Stimulated activated CD4-positive, alpha-beta T cell treated with anti-CD3 and anti-CD28 coated beads, Interleukin-4, amount 100 ng/mL, for 4 hours (primary cell): Measurements from ENCODE around the gene ATM.

ENCODE experiments used
- DNase-seq, 2 experiments: peaks; one replicate each; pipeline ENCODE4 v3.0.0-alpha.2; 2020

The ATM gene, protein sequence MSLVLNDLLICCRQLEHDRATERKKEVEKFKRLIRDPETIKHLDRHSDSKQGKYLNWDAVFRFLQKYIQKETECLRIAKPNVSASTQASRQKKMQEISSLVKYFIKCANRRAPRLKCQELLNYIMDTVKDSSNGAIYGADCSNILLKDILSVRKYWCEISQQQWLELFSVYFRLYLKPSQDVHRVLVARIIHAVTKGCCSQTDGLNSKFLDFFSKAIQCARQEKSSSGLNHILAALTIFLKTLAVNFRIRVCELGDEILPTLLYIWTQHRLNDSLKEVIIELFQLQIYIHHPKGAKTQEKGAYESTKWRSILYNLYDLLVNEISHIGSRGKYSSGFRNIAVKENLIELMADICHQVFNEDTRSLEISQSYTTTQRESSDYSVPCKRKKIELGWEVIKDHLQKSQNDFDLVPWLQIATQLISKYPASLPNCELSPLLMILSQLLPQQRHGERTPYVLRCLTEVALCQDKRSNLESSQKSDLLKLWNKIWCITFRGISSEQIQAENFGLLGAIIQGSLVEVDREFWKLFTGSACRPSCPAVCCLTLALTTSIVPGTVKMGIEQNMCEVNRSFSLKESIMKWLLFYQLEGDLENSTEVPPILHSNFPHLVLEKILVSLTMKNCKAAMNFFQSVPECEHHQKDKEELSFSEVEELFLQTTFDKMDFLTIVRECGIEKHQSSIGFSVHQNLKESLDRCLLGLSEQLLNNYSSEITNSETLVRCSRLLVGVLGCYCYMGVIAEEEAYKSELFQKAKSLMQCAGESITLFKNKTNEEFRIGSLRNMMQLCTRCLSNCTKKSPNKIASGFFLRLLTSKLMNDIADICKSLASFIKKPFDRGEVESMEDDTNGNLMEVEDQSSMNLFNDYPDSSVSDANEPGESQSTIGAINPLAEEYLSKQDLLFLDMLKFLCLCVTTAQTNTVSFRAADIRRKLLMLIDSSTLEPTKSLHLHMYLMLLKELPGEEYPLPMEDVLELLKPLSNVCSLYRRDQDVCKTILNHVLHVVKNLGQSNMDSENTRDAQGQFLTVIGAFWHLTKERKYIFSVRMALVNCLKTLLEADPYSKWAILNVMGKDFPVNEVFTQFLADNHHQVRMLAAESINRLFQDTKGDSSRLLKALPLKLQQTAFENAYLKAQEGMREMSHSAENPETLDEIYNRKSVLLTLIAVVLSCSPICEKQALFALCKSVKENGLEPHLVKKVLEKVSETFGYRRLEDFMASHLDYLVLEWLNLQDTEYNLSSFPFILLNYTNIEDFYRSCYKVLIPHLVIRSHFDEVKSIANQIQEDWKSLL (N-terminal part only)

GRCh38 chr11:108222574-108223347, at the start of gene ATM, which contains the start of gene NPAT:
Gene ATM, plus strand, starts transcription at chr11:108223067. Its CDS starts 4,558 bp downstream, at chr11:108227625.
Gene NPAT, minus strand, starts transcription at chr11:108222638. Its CDS starts 102 bp downstream, at chr11:108222536.
- peak; percentile 94 to 97 for DNase-seq

- no peak for DNase-seq
Measured at GRCh38 chr11:108177570-108177969, 45.3 kb upstream of the ATM start.

- DNase-seq: no peak
Measured at GRCh38 chr11:108193725-108194124, 29.1 kb upstream of the ATM start.

DNA sequence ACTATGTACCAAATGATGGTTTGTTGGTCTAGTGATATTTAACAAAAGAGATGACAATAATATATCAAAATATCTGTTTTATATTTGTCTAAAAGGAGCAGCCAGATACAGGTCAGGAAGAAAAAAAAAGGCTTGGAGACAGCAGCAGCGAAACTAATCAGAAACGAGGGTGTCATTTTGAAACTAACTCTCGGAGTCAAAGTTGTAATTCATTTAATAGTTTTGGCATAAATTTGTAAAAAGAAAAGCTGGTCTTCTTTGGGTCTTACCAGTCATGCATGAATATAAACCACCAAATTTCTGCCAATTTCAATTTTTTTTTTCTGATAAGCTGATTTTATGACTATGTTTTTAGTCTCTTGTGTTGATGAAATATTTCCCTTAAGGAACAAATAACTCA, 26.0 kb upstream of the ATM start:
- DNase-seq: no peak

DNA sequence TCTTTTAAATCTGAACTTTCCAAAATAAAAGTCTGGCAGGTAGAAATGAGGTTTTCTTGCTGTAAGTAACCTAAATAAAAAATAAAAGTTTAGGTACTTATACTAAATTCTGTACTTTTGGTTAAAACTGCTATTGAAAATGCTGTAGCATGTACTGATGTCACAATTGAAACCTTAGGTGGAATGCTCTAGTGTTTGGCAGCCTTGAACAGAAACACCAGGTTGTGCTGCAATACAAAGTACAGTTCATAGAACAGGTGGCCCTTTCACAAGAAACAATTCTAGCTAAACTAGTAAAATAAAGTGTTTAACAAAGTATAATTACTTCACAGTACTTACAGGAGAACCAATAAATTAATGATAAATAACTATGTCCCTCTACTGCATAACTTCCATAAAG, 25.5 kb upstream of the ATM start:
- DNase-seq: no peak

- no peak for DNase-seq
Measured at GRCh38 chr11:108198833-108199232, 24.0 kb upstream of the ATM start.

- DNase-seq: peak; percentile 59 to 71
Measured at GRCh38 chr11:108199446-108200321, 23.2 kb upstream of the ATM start.

GRCh38 chr11:108203075-108203474, 19.8 kb upstream of the ATM start:
- DNase-seq: no peak

DNA sequence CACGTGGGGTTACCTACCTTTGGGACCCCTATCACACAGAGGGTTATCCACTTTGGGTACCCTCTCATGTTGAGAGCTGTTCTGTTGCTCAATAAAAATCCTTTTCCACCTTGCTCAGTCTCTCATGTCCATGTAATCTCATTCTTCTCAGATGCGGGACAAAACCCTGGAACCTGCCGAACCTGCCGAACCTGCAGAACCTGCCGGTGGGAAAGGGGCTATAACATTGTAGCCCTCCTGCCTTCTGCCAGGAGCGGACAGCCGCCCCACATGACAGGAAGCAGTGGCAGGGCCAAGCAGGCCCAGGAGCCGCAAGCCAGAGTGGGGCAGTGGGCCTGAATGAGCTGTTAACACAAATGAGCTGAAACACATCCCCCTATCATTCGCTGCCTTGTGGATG, 18.5 kb upstream of the ATM start:
- DNase-seq: no peak

GRCh38 chr11:108204929-108205499, 17.9 kb upstream of the ATM start:
- DNase-seq: no peak

DNA sequence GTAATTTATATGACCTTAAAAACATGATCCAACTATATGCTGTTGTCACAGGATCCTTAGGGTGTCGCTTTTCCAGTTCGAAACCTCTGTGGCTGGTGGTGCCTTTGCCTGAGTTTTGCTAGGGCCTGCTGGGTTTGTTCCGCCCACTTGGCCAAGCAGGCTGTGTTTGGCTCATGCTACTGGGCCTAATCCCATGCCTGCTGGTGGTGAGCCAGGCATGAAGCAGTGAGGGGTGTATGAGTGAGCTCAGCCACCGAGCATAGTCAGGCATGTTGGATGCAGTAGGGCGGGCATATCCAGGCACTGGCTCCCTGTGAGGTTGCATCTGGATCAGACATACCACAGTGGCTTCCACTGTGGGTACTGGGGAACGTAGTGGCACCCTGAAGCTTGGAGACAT, 16.7 kb upstream of the ATM start:
- no peak for DNase-seq

DNA sequence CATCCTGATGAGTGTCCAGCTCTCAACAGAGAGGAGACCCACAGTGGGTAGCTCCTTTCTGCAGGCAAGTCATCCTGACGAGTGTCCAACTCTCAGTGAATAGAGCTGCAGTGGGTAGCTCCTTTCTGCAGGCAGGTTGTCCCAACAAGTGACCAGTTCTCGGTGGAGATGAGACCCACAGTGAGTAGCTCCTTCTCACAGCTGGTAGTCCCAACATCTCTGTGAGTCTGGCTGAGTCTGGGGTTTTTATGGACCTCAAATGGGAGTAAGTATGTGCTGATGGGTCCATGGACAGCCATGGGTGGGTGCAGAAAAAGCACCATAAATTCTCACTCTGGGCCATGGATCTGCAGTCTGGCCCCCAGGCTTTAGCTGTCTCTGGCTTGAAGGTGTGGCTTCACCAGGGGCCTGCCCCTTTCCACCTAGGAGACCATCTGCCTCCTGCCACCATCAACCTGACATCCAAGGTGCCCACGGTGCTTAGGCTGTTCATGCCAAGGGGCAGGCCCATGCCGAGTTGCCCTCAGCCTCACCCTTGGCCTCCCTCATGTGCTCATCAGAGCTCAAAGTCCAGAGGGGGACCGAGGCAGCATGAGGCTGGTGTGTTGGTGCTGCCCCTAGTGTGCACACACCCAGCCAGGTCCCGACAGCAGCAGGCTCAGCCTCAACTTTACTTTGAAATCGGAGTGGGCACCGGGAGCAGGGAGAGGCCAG, 15.7 kb upstream of the ATM start:
- DNase-seq: no peak

DNA sequence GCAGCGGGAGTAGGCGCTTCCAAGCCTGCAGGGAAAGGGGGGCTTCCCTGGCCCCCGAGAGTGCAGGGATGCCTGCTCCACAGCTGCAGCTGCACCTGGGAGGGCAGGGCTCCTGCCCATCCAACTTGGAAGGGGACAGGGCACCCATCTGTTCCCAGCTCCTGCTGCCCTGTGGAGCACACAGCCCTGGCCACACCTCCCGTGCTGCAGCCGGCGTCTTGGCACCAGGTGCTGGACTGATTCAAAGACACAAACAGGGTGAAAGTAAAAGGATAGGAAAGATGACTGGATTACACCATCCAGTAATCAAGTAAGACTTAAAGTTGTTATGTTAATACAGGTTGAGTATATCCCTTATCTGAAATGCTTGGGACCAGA, 15.2 kb upstream of the ATM start:
- DNase-seq: no peak

- no peak for DNase-seq
Measured at GRCh38 chr11:108210441-108210840, 12.4 kb upstream of the ATM start.

DNA sequence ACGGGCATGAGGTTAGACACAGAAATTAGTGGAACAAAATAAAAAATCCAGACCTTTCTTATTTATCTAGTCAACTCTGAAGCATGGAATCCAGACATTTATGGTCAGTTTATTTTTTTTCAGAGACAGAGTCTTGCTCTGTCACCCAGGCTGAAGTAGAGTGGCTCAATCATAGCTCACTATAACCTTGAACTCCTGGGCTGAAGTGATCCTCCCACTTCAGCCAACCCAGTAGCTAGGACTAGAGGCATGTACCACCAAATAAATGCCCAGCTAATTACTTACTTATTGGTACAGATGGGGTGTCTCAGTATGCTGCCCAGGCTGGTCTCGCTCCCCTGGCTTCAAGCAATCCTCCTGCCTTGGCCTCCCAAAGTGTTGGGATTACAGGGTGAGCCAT, 9.1 kb upstream of the ATM start:
- DNase-seq: no peak

DNA sequence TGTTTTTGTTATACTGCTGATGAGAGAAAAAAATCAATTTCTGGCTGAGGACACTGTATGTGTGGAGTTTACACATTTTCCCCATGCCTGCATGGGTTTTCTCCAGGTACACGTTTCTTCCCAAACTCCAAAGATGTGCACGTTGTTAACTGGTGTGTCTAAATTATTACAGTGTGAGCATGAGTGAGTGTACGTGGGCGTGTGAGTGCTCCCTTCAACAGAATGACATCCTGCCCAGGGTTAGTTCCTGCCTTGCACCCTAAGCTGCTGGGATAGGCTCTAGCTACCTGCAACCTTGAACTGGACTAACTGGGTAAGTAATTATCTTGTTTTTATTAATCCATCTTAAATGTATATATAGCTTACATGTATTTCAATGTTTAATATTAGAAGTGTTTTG, 5.9 kb upstream of the ATM start:
- peak in 1 of 2 experiments; percentile 36 for DNase-seq

DNA sequence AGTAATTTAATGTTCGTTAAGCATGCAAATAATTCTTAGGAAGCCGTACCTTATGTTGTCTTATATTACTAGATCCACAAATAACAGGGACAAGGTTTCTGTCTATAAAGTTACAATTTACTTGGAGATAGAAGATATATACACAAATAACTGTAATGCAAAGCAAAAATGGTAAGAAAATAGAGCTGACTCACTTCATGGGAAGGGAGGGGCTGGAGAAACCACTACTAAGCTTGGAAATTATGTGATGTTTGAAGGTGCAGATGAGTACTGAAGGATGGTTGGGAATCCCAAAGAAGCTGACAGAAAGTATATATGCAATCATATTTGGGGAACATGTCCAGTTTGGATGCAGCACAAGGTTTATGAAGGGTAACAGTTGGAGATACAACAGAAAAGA, 4.4 kb upstream of the ATM start:
- DNase-seq: no peak

GRCh38 chr11:108218912-108219783, 3.7 kb upstream of the ATM start:
- no peak for DNase-seq

- DNase-seq: no peak
Measured at GRCh38 chr11:108220721-108221336, 2.0 kb upstream of the ATM start.
